Thoracic aorta (tissue), 2 donors: Measurements from ENCODE around the gene CYB5R3. TPM values are rescaled to one million over a fixed set of nuclear protein-coding genes. Genes with fewer than 3 reads are reported as not detected.

Experiments used
- ATAC-seq: fragments of 150-250 bp; one replicate; pipeline ENCODE4 v1.8.0; 2017; ENCODE audit warnings: low read depth; ENCODE audit not compliant: insufficient number of reproducible peaks, low FRiP score
- DNase-seq: peaks from one replicate; pipeline ENCODE4 v3.0.0-alpha.2; 2020; ENCODE audit warnings: low spot score
- H3K27ac ChIP-seq, 2 donors: fragments of 200-600 bp; sonication (generic); 1 replicate in 1 of 2; 2 replicates in 1 of 2; pipeline ENCODE4 v1.5.1; 2016; ENCODE audit warnings: mild to moderate bottlenecking in 2 of 2, moderate library complexity in 2 of 2
- H3K27me3 ChIP-seq: fragments of 200-600 bp; sonication (generic); replicated peaks from 2 replicates; pipeline ENCODE4 v1.6.0; 2016; ENCODE audit warnings: mild to moderate bottlenecking; ENCODE audit not compliant: insufficient read depth
- H3K36me3 ChIP-seq: fragments of 200-600 bp; sonication (generic); one replicate; pipeline ENCODE4 v1.5.1; 2016
- H3K4me1 ChIP-seq, 2 donors: fragments of 200-600 bp; sonication (generic); 1 replicate in 1 of 2; 2 replicates in 1 of 2; pipeline versions ENCODE4 v1.5.1 to v1.6.0; 2016; ENCODE audit warnings: low read depth in 2 of 2, mild to moderate bottlenecking in 1 of 2; ENCODE audit not compliant: control insufficient read depth in 1 of 2
- H3K4me3 ChIP-seq: fragments of 200-600 bp; sonication (generic); 2 replicates; pipeline ENCODE4 v1.5.1; 2016; ENCODE audit warnings: mild to moderate bottlenecking
- H3K9me3 ChIP-seq: fragments of 200-600 bp; sonication (generic); 2 replicates; pipeline ENCODE4 v1.5.1; 2016
- total RNA-seq, 2 donors: library from RNA; depleted of rRNA; stranded (reverse); fragments of >200 nt; gene quantifications; one replicate each; pipeline versions ENCODE4 v1.1.0 to v1.2.3, GENCODE V29; 2016
- TF ChIP-seq, protein P1 (sequence below): fragments of 200-600 bp; sonication (generic); IDR thresholded peaks from one replicate; pipeline ENCODE4 v1.5.1; 2019; ENCODE audit warnings: antibody characterized with exemption

CYB5R3 gene
- total RNA-seq, 2 donors from 2014 or later = 209 to 606 TPM

DNA sequence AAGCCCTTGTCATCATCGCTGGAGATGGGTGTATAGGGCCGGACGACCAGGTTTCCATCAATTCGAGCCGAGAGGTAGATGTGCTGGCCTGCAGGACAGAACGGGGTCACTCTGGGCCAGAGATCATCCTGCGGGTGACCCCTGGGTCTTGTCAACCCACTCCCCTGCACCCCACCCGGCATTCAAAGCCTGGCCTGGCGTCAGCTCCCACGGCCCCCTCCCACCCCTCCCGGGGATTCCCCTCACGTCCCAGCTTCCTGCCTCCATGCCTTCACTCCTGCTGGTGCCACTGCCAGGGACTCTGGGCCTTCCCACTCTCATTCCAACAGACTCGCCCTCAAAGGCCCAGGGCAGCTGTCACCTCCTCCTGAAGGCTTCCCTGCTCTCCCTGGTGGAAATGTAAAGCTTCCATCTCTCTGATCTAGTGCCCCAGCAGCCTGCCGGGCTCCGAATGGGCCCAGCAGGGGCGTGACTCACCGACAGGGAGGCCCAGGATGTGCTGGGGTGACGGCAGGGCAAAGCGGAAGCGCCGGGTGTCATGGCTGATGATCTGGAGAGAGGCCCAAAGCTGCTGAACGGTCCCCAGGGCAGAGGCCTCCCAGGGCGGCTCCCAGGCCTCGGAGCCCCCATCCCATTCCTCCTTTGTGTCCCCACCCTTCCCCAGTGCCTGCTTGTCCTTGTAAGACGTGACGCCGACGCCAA, 18.1 kb downstream of the CYB5R3 start:
- Histone ChIP-seq H3K27me3 (no peaks in the 10 kb centered on the region), H3K36me3 (peaks cover 78% of the 10 kb centered on the region), H3K4me3 (no peak overlapping the region), H3K4me1 (peaks cover 9 to 16% of the 10 kb centered on the region in 2 donors), H3K9me3 (no peaks in the 10 kb centered on the region), H3K27ac (peak overlapping the region; percentile 12 to 19)
- no peak for DNase-seq
- TF ChIP-seq, protein P1, sequence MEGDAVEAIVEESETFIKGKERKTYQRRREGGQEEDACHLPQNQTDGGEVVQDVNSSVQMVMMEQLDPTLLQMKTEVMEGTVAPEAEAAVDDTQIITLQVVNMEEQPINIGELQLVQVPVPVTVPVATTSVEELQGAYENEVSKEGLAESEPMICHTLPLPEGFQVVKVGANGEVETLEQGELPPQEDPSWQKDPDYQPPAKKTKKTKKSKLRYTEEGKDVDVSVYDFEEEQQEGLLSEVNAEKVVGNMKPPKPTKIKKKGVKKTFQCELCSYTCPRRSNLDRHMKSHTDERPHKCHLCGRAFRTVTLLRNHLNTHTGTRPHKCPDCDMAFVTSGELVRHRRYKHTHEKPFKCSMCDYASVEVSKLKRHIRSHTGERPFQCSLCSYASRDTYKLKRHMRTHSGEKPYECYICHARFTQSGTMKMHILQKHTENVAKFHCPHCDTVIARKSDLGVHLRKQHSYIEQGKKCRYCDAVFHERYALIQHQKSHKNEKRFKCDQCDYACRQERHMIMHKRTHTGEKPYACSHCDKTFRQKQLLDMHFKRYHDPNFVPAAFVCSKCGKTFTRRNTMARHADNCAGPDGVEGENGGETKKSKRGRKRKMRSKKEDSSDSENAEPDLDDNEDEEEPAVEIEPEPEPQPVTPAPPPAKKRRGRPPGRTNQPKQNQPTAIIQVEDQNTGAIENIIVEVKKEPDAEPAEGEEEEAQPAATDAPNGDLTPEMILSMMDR = no peak
- no peak for ATAC-seq

DNA sequence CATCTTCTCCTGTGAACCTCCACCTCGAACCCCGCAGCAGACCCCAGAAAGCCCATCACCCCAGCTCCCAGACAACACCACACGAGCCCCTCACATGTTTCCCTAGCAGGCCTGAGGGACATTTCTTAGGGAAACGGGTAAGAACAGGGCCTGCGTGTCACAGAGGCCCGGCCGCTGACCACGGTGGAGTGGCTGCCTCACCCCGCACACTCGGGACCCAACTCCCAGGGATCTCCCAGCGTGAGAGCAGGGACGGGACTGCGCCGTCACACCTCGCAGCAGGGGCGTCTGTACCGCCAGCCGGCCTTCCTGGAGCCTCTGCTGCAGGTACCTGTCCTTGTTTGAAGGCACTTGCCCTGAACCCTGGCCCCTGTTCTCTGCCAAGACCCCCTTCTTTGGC, 19.0 kb downstream of the CYB5R3 start:
- TF ChIP-seq, protein P1 = no peak
- no peak for DNase-seq
- no peaks in the 10 kb centered on the region for H3K27me3 ChIP-seq
- peaks cover 3 to 8% of the 10 kb centered on the region in 2 donors for H3K4me1 ChIP-seq
- no peak overlapping the region for H3K4me3 ChIP-seq
- H3K27ac ChIP-seq = peak overlapping the region in 1 of 2 donors; percentile 19
- no peak for ATAC-seq
- H3K9me3 ChIP-seq = no peaks in the 10 kb centered on the region
- H3K36me3 ChIP-seq = peaks cover 82% of the 10 kb centered on the region

DNA sequence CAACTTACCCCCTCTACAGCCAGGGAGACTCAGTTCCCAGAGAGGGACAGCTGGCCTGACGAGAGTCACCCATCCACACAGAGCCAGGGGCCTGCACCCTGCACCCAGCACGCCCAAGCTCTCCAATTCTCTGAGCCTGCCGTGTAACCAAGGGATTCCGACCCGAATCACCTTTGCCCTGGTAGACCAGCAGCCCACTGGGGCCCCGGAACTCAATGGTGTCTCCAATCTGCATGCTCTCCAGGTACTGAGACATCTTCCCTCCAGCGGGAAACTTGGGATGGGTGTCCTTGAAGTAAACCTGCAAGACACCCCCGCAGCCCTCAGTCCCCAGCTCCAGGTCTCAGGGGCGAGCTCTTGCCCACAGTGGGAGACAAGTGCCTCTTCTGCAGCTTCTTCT, 21.2 kb downstream of the CYB5R3 start:
- peaks cover 86% of the 10 kb centered on the region for H3K36me3 ChIP-seq
- ATAC-seq = no peak

DNA sequence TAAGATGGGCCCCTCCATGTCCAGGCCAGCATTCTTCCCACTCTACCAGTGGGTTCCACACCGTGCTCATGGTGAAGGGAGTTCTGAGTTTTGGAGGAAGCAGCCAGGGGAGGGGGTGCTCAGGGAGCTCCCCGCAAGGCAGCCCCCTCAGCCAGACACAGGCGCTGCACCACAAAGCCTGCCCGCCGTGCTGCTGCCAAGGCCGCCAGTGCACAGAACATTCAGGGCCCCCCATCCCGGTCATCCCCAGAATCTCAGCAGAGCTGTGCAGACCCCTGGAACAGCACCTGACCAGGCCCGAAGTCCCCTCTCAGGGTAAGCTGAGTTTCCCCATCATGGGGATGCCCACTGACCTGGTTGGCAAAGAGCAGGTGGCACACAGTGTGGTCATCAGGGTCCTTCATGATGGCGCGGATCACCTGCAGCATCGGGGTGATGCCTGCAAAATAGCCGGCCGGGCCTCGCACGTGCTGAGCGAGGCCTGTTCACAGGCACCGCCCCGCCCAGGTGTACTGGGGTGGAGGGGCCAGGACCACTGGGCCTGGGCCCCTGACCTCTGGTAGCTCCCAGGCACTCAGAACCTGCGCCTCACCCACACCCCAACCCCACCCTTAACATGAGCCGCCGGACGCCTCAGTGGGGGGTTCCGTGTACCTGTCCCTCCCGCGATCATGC, 22.1 kb downstream of the CYB5R3 start:
- no peak overlapping the region for H3K4me3 ChIP-seq
- no peaks in the 10 kb centered on the region for H3K9me3 ChIP-seq
- no peak for ATAC-seq
- H3K27me3 ChIP-seq = no peaks in the 10 kb centered on the region
- TF ChIP-seq, protein P1 = no peak
- peaks cover 86% of the 10 kb centered on the region for H3K36me3 ChIP-seq
- DNase-seq = no peak
- peaks cover 5 to 7% of the 10 kb centered on the region in 2 donors for H3K4me1 ChIP-seq
- no peak overlapping the region for H3K27ac ChIP-seq

More for the DNA sequence above, 21.2 kb downstream of the CYB5R3 start:
- Histone ChIP-seq H3K9me3 (no peaks in the 10 kb centered on the region), H3K27me3 (no peaks in the 10 kb centered on the region), H3K4me1 (no peaks in the 10 kb centered on the region), H3K27ac (no peak overlapping the region), H3K4me3 (no peak overlapping the region)
- no peak for DNase-seq
- TF ChIP-seq, protein P1 = no peak

DNA sequence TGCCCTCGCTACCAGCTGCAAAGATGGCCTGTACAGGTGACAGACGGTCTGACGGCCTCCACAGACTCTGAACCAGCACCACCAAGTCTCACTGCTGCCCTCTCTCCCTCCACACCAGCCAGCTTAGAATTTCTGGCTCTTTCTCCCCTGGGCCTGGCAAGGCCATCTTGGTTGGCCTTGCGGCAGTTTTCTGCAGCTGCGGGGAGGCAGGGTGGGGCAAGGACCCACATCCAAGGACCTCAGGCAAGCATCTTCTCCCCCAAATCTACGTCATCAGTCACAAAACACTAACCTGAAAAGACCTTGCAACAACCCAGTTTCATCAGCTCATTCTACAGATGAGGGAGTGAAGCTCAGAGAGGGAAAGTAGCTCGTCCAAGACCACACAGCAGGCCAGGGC, 22.8 kb downstream of the CYB5R3 start:
- TF ChIP-seq, protein P1 = no peak
- H3K36me3 ChIP-seq = peaks cover 79% of the 10 kb centered on the region
- no peak for DNase-seq
- no peak overlapping the region for H3K4me3 ChIP-seq
- H3K27ac ChIP-seq = no peak overlapping the region
- H3K27me3 ChIP-seq = no peaks in the 10 kb centered on the region
- no peak for ATAC-seq
- peaks cover 12 to 14% of the 10 kb centered on the region in 2 donors for H3K4me1 ChIP-seq
- no peaks in the 10 kb centered on the region for H3K9me3 ChIP-seq
